Lower leg skin (tissue), 4 donors: ENCODE measurements around the gene MAP7D3. TPM values are rescaled to one million over a fixed set of nuclear protein-coding genes. Genes with fewer than 3 reads are reported as not detected.

Source experiments
- DNase-seq, 2 donors: peaks; one replicate each; pipeline ENCODE4 v3.0.0-alpha.2; 2019; ENCODE audit warnings: low spot score in 2 of 2
- H3K4me3 ChIP-seq: fragments of 200-600 bp; sonication (generic); 2 replicates; pipeline ENCODE4 v1.5.1; 2017; ENCODE audit warnings: mild to moderate bottlenecking, low read depth; ENCODE audit not compliant: poor library complexity, severe bottlenecking
- CTCF ChIP-seq, 3 donors: fragments of 450-650 bp; IDR thresholded peaks; one replicate each; pipeline ENCODE4 v1.5.1; 2016; ENCODE audit warnings: antibody characterized with exemption in 3 of 3, mild to moderate bottlenecking in 3 of 3, moderate library complexity in 2 of 3
- POLR2A ChIP-seq, 2 donors: fragments of 450-650 bp; IDR thresholded peaks; one replicate each; pipeline ENCODE4 v1.6.1; 2016 to 2017; ENCODE audit warnings: antibody characterized with exemption in 2 of 2, mild to moderate bottlenecking in 1 of 2, moderate library complexity in 1 of 2
- WGBS, 2 donors: methylation state at CpG; one replicate each; pipeline ENCODE4 v1.1.5; 2018; 5-methylcytosine and 5-hydroxymethylcytosine counted together
- intact Hi-C: fragments of 100-400 bp; cut with DNase I; formaldehyde crosslinking; loops from one replicate; pipeline ENCODE4 v1.15.0; 2023; ENCODE audit warnings: low total_unique reads
- total RNA-seq, 4 donors: library from RNA; depleted of rRNA; stranded (reverse); fragments of >200 nt; gene quantifications; one replicate each; pipeline ENCODE4 v1.1.0, GENCODE V29; 2016

Gene MAP7D3
- total RNA-seq, 4 donors from 2014 or later: 4.4 to 7.6 (median 5.4) TPM

DNA sequence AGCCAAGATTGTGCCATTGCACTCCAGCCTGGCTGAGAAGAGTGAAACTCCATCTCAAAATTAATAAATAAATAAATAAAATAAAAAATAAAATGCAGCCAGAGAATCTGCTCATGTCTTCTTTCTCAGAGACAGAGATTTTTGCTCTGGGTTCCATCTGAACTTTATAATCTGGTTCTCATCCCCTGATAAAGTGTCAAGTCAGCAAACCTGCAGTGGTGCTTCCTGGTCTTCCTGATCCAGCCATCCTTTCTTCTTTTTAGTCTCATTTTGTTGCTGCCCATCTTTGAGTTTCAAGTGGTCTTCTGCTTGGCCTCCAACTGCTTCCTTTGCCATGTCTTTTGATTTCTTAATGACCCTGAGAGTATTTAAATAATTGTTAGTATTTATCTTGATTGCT lies 24.1 kb downstream of the MAP7D3 start:
- H3K4me3 ChIP-seq: no peak overlapping the region
- TF ChIP-seq POLR2A (IDR thresholded peaks at IDR 0.05): no peak
- TF ChIP-seq CTCF (IDR thresholded peaks at IDR 0.05): no peak
- DNase-seq: no peak
- intact Hi-C loops: no loop called here

DNA sequence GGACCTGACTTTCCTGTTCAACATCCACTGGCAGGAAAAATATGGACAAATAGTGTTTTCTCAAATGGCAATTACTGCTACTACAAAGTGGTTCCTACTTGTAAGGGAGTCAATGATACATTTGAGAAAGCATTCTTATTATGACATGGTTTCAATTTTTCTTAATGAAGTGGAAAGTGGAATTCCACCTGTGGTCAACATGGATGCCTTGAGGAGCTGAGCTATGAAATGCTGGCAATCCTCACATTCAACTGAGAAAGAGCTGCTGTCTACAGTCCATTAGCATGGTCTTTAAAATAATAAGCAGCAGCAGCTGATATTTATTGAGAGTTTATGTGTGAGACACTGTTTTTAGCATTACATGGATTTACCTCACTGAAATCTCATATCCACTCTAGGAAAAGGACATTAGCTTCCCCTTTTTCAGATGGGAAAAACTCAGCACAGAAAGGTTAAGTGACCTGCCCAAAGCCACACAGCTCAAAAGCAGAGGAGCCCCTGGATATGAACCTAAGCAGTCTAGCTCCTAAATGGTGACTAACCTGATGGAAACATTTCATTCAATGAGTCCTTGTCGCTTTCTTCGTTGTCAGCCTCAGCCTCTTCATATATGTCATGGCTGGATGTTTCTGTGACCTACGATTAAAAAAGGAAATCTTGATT lies 29.2 kb downstream of the MAP7D3 start:
- intact Hi-C loops: no loop called here
- TF ChIP-seq POLR2A (IDR thresholded peaks at IDR 0.05) (no peak), CTCF (IDR thresholded peaks at IDR 0.05) (no peak)
- 84 to 100% methylated on average over 3 of the region's 3 CpGs for WGBS, 2 donors
- no peak overlapping the region for H3K4me3 ChIP-seq
- DNase-seq: no peak

DNA sequence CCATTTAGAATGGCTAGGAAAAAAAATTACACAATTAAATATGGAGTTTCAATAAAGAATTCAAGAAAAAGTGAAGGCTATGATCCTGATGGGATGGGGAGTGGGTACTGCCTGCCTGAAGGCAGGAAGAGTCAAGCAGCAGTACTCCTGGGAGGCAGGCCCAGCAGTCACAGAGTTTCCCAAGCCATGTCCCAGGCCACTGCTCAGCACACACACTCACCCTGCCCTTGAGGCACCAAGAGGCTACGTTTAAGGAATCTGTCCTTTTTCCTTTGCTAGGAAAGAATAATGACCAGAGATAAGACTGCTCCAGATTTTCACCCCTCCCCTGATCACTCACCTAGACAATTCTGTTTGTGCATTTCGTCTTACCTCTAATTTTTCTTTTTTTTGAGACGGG lies 30.2 kb downstream of the MAP7D3 start:
- no peak overlapping the region for H3K4me3 ChIP-seq
- intact Hi-C loops: no loop called here
- 68 to 74% methylated on average over 3 of the region's 3 CpGs for WGBS, 2 donors
- TF ChIP-seq CTCF (IDR thresholded peaks at IDR 0.05) (no peak), POLR2A (IDR thresholded peaks at IDR 0.05) (no peak)
- DNase-seq: no peak

DNA sequence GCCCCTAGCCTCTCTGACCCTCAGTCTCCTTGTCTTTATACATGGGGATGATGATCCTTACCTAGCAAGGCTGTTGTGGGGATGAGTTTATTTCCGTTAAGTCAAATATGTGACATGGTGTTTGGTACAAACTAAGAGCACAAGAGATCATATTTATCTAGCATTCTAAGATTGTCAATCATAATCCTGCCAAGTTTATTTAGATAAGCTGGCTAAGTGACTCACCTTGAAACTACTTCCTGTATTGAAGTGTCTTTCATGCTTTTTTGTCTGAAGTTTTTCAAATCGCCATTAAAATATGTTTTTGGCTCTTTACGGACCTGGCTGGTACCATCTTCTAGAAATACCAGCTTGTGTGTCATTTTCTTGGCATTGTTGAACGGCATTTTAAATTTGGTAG lies 30.7 kb downstream of the MAP7D3 start:
- TF ChIP-seq CTCF (IDR thresholded peaks at IDR 0.05): no peak
- no peak for TF ChIP-seq POLR2A (IDR thresholded peaks at IDR 0.05)
- no peak for DNase-seq
- H3K4me3 ChIP-seq: no peak overlapping the region
- intact Hi-C loops: no loop called here
- 64 to 66% methylated on average over 4 of the region's 4 CpGs for WGBS, 2 donors

DNA sequence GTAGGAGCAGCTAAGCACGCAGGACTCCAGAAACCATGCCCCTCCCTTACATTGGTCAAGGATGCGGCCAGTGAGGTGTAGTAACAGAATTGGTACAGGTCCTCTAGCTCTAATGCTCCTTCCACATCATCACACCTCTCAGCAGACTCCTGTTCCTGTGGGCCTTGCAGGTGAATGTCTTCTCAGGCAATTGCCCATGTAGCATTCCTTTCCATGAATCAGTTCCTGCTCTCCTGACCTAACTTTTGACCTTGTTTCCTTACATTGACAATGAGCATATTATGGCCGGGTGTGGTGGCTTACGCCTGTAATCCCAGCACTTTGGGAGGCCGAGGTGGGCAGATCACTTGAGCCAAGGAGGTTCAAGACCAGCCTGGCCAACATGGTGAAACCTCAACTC lies 31.3 kb downstream of the MAP7D3 start:
- no peak for DNase-seq
- H3K4me3 ChIP-seq: no peak overlapping the region
- WGBS, 2 donors: 84 to 92% methylated on average over 5 of the region's 5 CpGs
- intact Hi-C loops: no loop called here
- TF ChIP-seq CTCF (IDR thresholded peaks at IDR 0.05) (no peak), POLR2A (IDR thresholded peaks at IDR 0.05) (no peak)

DNA sequence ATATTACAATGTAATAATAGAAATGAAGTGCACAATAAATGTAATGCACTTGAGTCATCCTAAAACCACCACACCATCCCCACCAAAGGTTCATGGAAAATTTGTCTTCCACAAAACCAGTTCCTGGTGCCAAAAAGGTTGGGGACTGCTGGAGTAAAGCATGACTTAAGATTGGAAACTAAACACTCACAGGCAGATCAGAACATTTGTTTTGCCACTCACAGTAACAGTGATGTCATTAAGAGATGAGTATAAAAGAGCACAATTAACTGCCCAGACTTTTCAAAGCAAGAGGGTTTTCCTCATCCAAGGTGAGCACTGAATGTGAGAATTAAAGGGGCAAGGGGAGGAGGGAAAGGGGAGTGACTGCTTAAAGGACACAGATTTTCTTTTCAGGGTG lies 35.6 kb downstream of the MAP7D3 start:
- DNase-seq: no peak
- no peak overlapping the region for H3K4me3 ChIP-seq
- intact Hi-C loops: no loop called here
- TF ChIP-seq POLR2A (IDR thresholded peaks at IDR 0.05): no peak
- TF ChIP-seq CTCF (IDR thresholded peaks at IDR 0.05): no peak
